NB4 (cell line): ENCODE measurements around the gene SCGB1D1.

Source experiments
- MYC ChIP-seq: IDR thresholded peaks from 2 replicates; pipeline ENCODE4 v1.6.1; 2011; ENCODE audit warnings: low read depth, low read length
- POLR2A ChIP-seq: IDR thresholded peaks from 2 replicates; pipeline ENCODE4 v1.6.1; 2011; ENCODE audit warnings: mild to moderate bottlenecking; ENCODE audit not compliant: insufficient read length; ENCODE audit errors: extremely low read depth
- TF ChIP-seq, protein P1 (sequence below): IDR thresholded peaks from one replicate; pipeline ENCODE4 v1.5.1; 2012; ENCODE audit warnings: low read depth, low read length
- TF ChIP-seq, protein P2 (sequence below): IDR thresholded peaks from 2 replicates; pipeline ENCODE4 v1.6.1; 2011; ENCODE audit warnings: low read depth, low read length

DNA sequence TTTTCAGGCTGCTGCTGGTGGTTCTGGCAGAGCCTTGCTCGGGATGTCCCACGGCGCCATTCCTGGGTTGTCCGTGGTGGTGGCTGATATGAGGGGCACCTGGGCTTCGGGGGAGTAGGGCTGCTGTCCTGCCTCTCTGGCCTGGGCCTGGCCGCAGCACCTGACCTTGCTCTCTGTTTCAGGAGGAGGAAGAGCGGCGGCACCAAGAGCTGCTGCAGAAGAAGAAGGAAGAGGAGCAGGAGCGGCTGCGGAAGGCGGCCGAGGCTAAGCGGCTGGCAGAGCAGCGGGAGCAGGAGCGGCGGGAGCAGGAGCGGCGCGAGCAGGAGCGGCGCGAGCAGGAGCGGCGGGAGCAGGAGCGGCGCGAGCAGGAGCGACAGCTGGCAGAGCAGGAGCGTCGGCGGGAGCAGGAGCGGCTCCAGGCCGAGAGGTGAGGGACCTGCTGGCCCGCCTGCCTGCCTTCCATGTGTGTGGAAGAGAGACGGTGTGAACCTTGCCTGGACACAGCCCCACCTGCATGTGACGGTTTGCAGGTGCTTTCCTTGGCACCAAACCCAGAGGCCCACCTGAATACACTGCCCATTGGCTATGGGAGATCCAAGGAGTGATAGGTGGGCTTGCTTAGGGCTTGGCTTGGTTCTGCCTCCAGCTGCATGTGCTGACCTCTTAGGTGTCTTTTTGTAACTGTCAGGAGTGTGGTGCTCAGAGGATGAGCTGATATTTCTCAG lies 43.4 kb upstream of the SCGB1D1 start:
- TF ChIP-seq, protein P1, sequence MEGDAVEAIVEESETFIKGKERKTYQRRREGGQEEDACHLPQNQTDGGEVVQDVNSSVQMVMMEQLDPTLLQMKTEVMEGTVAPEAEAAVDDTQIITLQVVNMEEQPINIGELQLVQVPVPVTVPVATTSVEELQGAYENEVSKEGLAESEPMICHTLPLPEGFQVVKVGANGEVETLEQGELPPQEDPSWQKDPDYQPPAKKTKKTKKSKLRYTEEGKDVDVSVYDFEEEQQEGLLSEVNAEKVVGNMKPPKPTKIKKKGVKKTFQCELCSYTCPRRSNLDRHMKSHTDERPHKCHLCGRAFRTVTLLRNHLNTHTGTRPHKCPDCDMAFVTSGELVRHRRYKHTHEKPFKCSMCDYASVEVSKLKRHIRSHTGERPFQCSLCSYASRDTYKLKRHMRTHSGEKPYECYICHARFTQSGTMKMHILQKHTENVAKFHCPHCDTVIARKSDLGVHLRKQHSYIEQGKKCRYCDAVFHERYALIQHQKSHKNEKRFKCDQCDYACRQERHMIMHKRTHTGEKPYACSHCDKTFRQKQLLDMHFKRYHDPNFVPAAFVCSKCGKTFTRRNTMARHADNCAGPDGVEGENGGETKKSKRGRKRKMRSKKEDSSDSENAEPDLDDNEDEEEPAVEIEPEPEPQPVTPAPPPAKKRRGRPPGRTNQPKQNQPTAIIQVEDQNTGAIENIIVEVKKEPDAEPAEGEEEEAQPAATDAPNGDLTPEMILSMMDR = no peak
- TF ChIP-seq POLR2A (no peak), MYC (no peak)
- TF ChIP-seq, protein P2, sequence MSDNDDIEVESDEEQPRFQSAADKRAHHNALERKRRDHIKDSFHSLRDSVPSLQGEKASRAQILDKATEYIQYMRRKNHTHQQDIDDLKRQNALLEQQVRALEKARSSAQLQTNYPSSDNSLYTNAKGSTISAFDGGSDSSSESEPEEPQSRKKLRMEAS = no peak
